Keratinocyte (primary cell): Measurements from ENCODE around the gene YWHAH.

ENCODE experiments used
- CTCF ChIP-seq, 3 experiments: IDR thresholded peaks in 1 of 3; conservative IDR thresholded peaks in 1 of 3; optimal IDR thresholded peaks in 1 of 3; 2 replicates in 2 of 3; 3 replicates in 1 of 3; pipeline versions ENCODE3 to v1.5.1; 2011; ENCODE audit warnings: low read length in 3 of 3, mild to moderate bottlenecking in 3 of 3, moderate library complexity in 2 of 3, control low read depth in 1 of 3, inconsistent platforms in 1 of 3; ENCODE audit not compliant: insufficient read depth in 2 of 3; ENCODE audit errors: extremely low read depth in 1 of 3
- EZH2 ChIP-seq: IDR thresholded peaks from one replicate; pipeline ENCODE4 v1.6.1; 2012; ENCODE audit warnings: inconsistent platforms, mild to moderate bottlenecking, low read length, moderate library complexity

DNA sequence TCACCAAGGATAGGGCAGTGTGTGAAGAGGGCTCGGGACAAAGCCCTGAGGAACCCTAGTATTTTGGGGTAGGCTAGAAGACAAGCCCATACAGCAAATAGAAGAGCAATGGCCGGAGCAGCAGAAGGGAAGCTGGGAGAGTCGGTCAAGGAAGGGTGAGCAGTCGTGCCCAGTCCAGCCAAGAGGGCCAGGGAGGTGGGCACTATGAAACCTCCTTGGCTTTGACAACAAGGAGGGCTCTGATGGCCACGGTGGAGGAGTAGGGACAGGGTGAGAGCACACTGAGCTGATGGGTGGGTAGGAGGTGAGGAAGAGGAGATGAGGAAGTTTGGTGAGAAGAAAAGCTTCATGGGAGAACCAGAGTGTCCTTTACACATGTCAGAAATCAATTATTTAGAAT, 2.2 kb upstream of the YWHAH start:
- TF ChIP-seq CTCF (optimal IDR thresholded peaks at IDR 0.05 in 1 of 3, IDR thresholded peaks at IDR 0.05 in 1 of 3, conservative IDR thresholded peaks at IDR 0.05 in 1 of 3; ENCODE audit: extremely low read depth in 1 of 3, insufficient read depth in 2 of 3, low read length in 3 of 3) (no peak), EZH2 (no peak)
